NCI-H345 treated with DMSO at 0.1 percent for 48 hours (cell line): ENCODE data around the gene TAOK1.
A peak's percentile ranks its signal among the peaks of the same experiment; 100 is the strongest.

Source experiments
- DNase-seq: peaks from one replicate; lab custom pipeline; 2025; ENCODE audit not compliant: unreplicated experiment; lab: John Stamatoyannopoulos, UW

Gene TAOK1

GRCh38 chr17:29593591-29594518, 203.7 kb downstream of the TAOK1 start:
- DNase-seq: peak; percentile 5

- no peak for DNase-seq
Measured at GRCh38 chr17:29594519-29595090, 204.4 kb downstream of the TAOK1 start.

- no peak for DNase-seq
Measured at GRCh38 chr17:29595107-29595942, 205.2 kb downstream of the TAOK1 start.

- DNase-seq: no peak
Measured at GRCh38 chr17:29595943-29596774, 206.0 kb downstream of the TAOK1 start.

GRCh38 chr17:29596811-29597210, 206.6 kb downstream of the TAOK1 start:
- DNase-seq: no peak

- no peak for DNase-seq
Measured at GRCh38 chr17:29597361-29598172, 207.4 kb downstream of the TAOK1 start.
